ENCODE measurements around the gene NOSTRIN.

DNA sequence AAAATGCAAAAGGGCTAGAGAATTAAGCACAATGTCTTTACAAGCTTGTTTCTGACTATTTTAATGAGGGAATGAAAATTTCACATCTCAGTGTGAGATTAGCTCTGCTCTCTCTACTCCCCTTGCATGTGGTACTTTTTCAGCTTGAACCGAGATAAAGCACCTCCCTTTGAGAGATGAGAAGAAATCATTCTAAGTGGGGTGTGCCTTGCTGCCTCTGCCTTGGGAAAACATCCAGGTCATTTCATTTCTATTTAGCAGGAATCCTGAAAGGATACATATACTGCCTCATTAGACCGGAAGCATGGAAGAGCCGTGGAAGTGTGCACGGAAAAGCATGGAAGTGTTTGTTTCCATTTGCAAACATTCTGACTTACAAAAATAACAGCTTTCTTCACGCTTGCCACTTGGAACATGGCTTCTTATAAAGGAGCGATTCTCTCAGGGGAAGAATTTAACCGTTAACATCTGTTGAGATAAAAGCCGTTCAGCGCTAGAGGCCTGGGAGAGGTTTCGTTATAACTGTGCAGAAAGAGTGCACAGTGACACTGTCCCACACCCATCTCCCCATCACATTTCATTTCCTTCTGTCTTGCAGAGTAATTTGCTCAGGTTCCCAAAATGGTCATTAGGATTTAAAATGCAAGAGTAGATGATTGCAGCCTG lies 16.7 kb downstream of the NOSTRIN start:
- TF ChIP-seq EZH2phosphoT487 (IDR thresholded peaks at IDR 0.05; ENCODE audit: borderline replicate concordance, low read depth, low read length) (no peak), CTCF (conservative IDR thresholded peaks at IDR 0.05; ENCODE audit: low read length) (no peak)

Data from OCI-LY7 (cell line).